ENCODE measurements around the gene KLHL40. TPM values are rescaled to one million over a fixed set of nuclear protein-coding genes. Genes with fewer than 3 reads are reported as not detected.
A peak's percentile ranks its signal among the peaks of the same experiment; 100 is the strongest.

The KLHL40 gene
- polyA plus RNA-seq, 1 donor from 2014 or later, result not detected

GRCh38 chr3:42700366-42701288 is 15.3 kb downstream of the KLHL40 start:
- Histone ChIP-seq H3K9me3 (ENCODE audit: low read length) (no peaks in the 10 kb centered on the region), H3K9ac (ENCODE audit: low read length) (no peak overlapping the region), H3K27ac (ENCODE audit: low read length) (no peak overlapping the region), H3K79me2 (replicated peaks; ENCODE audit: insufficient read depth, low read length) (no peaks in the 10 kb centered on the region), H2AFZ (ENCODE audit: low read depth, low read length) (no peak overlapping the region), H3K4me3 (ENCODE audit: low read length) (no peak overlapping the region), H3K36me3 (ENCODE audit: insufficient read depth, low read length) (no peaks in the 10 kb centered on the region), H4K20me1 (ENCODE audit: insufficient read depth) (no peaks in the 10 kb centered on the region), H3K4me2 (ENCODE audit: low read length) (no peak overlapping the region), H3K27me3 (ENCODE audit: insufficient read depth, low read depth, low read length) (no peaks in the 10 kb centered on the region), H3F3A (ENCODE audit: insufficient read depth, low read length, poor library complexity, severe bottlenecking) (no peaks in the 10 kb centered on the region), H3K9me2 (ENCODE audit: insufficient read depth, low read length) (no peaks in the 10 kb centered on the region)
- TF ChIP-seq SMC3 (conservative IDR thresholded peaks at IDR 0.05; ENCODE audit: poor library complexity) (no peak), EZH2 (IDR thresholded peaks at IDR 0.05; ENCODE audit: borderline replicate concordance, insufficient read depth, low read length, poor library complexity, severe bottlenecking) (no peak), TAF1 (IDR thresholded peaks at IDR 0.05; ENCODE audit: low read depth) (no peak), POLR2AphosphoS5 (IDR thresholded peaks at IDR 0.05) (no peak), REST (IDR thresholded peaks at IDR 0.05; ENCODE audit: borderline replicate concordance) (no peak), CTCF (IDR thresholded peaks at IDR 0.05; ENCODE audit: poor library complexity, severe bottlenecking) (no peak), RAD21 (conservative IDR thresholded peaks at IDR 0.05) (no peak), MXI1 (conservative IDR thresholded peaks at IDR 0.05; ENCODE audit: poor library complexity, severe bottlenecking) (no peak), EP300 (conservative IDR thresholded peaks at IDR 0.05; ENCODE audit: poor library complexity, severe bottlenecking) (no peak)

GRCh38 chr3:42701371-42702065 is 16.2 kb downstream of the KLHL40 start:
- Histone ChIP-seq H3K27ac (ENCODE audit: low read length) (no peak overlapping the region), H3K27me3 (ENCODE audit: insufficient read depth, low read depth, low read length) (no peaks in the 10 kb centered on the region), H3K79me2 (replicated peaks; ENCODE audit: insufficient read depth, low read length) (no peaks in the 10 kb centered on the region), H3K36me3 (ENCODE audit: insufficient read depth, low read length) (no peaks in the 10 kb centered on the region), H3K4me2 (ENCODE audit: low read length) (no peak overlapping the region), H4K20me1 (ENCODE audit: insufficient read depth) (no peaks in the 10 kb centered on the region), H3K4me3 (ENCODE audit: low read length) (no peak overlapping the region), H3K9ac (ENCODE audit: low read length) (no peak overlapping the region), H3K9me2 (ENCODE audit: insufficient read depth, low read length) (no peaks in the 10 kb centered on the region), H3F3A (ENCODE audit: insufficient read depth, low read length, poor library complexity, severe bottlenecking) (no peaks in the 10 kb centered on the region), H3K9me3 (ENCODE audit: low read length) (no peaks in the 10 kb centered on the region), H2AFZ (ENCODE audit: low read depth, low read length) (no peak overlapping the region)
- peak; percentile 47 for TF ChIP-seq REST (IDR thresholded peaks at IDR 0.05; ENCODE audit: borderline replicate concordance)
- no peak for TF ChIP-seq EZH2 (IDR thresholded peaks at IDR 0.05; ENCODE audit: borderline replicate concordance, insufficient read depth, low read length, poor library complexity, severe bottlenecking)
- TF ChIP-seq TAF1 (IDR thresholded peaks at IDR 0.05; ENCODE audit: low read depth), result no peak
